ENCODE measurements around the gene ALOX5AP.

DNA sequence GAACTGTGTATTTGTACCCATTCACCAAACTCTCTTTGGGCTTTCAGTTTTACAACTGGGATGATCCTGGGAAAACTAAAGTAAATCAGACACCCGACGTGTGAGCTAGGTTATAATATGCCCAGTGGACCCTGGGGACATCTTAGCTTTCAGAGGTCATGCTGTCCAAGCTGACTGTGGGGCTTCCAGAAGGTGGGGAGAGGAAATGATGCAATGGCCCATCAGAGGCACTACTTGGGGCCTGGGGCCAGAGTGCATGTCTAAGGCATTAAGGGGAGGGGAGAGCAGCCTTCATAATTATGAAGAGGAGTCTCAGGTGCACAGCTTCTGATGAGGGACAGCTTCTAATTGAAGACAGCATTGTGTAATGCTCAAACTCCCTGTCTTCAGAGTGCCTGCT lies 30.9 kb downstream of the ALOX5AP start:
- no peak for TF ChIP-seq POLR2A (IDR thresholded peaks at IDR 0.05; ENCODE audit: low read depth)
- TF ChIP-seq POLR2AphosphoS5 (IDR thresholded peaks at IDR 0.05) = no peak
- TF ChIP-seq CTCF (IDR thresholded peaks at IDR 0.05) = no peak
- TF ChIP-seq EP300 (IDR thresholded peaks at IDR 0.05) = no peak
